Nucleus accumbens (tissue), 56 donors: ENCODE measurements around the gene PALD1.
"Not testable (repeated sequence)": the region's sequence is repeated elsewhere in the genome, so short reads cannot be mapped to it uniquely, and the experiment has no call there.

Experiments used
- DNase-seq, 56 donors: peaks; one replicate each; lab custom pipeline; 2025; lab: John Stamatoyannopoulos, UW

Gene PALD1

DNA sequence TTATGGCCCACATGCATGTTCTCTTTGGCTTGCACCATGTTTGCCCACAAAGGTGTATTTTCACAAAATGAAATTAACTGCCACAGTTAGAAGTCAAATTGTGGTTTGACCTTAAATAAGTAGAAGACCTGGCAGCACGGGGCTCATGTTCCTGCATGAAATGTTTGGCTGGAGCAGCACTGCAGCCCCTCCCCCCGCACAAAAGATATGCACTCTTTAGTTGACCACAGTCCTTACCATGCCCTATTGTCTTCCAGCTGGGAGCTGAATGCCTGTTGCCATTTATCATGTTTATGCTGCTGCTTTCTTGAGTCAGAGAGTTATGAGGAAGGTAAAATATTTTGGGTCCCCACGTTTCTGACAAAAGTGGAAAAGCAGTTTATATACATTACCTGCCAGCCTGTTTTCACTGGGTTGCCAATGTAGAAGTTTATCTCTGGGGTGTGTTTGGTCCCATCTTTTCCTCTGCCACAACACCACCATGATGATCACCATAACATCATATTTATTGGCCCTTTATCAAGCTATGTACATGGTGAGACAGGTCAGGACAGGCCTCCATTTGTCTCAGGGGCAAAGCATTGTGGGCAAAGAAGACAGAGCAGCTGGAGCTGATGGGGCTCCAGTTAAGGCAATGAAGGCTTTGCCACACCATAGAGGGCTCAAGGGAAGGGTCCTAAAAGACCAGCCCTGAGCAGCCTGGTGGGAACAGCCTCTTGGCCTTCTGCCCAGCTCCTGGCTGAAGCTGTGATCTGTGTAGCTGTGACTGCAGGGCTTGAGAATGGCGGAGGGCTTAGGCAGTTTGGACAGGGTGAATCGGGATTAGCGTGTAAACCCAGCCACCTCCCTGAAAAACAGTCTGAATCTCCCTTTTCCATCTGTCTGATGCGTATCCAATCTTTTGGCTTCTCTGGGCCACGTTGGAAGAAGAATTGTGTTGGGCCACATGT, 118.6 kb downstream of the PALD1 start:
- DNase-seq, result no peak

DNA sequence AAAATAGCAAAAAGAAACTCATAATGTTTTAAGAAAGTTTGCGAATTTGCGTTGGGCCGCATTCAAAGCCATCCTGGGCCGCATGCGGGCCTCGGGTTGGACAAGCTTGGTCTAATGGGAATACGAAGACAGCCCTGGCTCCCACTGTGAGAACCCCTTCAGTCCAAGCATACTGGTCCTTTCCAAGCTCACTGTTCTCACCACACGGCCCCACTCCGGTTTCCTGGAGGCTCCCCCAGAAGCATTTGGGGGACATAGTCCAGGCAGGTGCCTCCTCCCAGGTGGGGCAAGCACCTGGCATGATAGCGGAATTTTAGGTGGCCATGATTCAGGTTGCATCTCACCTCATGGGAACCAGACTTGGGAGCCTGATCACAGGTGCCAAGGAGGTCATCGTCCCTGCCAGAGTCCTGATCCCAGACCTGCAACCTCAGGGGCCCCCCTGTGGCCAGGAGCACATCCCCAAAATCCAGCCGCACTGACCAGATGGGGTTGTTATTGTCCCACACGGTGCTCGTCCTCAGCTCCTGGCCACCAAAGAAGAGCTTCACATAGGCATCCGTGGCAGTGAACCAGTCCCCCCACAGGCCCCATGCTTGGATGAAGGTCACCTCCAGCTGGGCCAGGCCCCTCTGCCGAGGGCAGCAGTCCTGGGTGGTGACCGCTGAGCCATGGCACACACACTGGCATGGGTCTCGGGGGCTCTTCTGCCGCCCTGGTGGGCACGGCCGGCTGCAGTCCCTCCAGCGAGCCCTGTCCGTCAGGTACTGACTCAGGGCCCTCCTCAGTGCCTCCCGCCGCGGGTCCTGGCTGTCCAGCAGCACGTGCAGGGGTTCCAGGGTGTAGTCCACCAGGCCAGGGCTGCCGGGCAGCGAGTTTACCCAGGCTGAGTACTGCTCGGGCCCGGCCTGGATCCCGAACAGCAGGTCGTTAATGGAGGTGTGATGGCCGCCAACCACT, 119.6 kb downstream of the PALD1 start:
- DNase-seq, result no peak

- DNase-seq, result no peak
Observed at GRCh38 chr10:70598857-70599295, 120.3 kb downstream of the PALD1 start.

GRCh38 chr10:70599319-70599718, 120.8 kb downstream of the PALD1 start:
- no peak for DNase-seq

GRCh38 chr10:70599791-70600190, 121.2 kb downstream of the PALD1 start:
- DNase-seq, result no peak

DNA sequence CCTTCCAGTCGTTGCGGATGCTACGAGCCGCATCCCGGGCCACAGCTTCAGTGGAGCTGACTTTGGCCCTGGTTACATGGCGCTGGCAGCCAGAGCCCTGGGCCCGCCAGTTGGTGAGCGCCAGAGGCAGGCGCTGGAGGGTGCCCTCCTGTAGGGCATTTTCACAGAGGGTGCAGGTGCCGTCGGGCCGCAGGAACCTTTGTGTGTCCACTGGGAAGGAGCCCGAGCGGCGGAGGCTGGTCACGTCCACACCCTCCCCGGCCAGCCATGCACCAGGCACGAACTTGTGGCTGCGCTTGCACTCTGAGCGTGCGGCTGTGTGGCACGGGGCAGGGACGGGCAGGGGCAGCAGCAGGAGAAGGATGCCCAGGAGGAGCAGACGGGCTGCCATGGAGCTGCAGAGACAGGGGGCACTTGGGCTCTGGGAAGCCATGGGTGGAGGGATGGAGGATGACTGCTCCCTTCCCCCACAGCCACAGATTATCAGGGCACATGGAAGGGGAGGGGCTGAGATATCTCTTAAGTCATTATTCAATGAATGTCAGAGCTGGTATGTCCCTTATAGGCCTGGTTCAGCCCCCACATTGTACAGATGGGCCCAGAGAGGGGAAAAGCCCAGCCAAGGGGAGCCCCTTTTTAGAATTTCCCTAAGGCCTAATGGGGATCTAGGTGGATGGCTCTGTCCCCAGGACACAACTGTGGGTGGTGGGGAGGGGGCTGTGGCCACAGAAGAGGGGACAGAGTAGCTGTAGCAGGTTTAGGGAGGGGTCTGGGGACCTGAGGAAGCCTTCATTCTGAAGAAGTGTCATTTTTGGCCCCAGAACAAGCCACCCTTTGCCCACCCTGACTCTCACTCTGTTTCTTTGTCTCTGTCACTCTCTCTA, 122.2 kb downstream of the PALD1 start:
- DNase-seq, result no peak

DNA sequence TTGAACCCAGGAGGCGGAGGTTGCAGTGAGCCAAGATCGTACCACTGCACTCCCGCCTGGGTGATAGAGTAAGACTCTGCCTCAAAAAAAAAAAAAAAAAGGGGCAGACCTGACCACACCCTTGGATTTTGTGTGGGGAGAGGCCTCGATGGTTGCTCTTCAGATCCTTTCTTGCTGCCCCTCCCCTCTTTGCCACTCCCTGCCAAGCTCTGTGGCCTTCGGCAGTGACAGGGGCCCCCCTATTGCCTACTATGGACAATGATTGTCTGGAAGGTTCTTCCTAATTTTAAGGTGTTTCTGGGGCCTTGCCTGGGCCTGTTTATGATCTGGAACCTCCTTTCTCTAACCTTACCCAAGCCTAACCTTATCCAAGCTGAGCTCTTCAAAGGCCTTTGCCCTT, 123.2 kb downstream of the PALD1 start:
- DNase-seq, result no peak

DNA sequence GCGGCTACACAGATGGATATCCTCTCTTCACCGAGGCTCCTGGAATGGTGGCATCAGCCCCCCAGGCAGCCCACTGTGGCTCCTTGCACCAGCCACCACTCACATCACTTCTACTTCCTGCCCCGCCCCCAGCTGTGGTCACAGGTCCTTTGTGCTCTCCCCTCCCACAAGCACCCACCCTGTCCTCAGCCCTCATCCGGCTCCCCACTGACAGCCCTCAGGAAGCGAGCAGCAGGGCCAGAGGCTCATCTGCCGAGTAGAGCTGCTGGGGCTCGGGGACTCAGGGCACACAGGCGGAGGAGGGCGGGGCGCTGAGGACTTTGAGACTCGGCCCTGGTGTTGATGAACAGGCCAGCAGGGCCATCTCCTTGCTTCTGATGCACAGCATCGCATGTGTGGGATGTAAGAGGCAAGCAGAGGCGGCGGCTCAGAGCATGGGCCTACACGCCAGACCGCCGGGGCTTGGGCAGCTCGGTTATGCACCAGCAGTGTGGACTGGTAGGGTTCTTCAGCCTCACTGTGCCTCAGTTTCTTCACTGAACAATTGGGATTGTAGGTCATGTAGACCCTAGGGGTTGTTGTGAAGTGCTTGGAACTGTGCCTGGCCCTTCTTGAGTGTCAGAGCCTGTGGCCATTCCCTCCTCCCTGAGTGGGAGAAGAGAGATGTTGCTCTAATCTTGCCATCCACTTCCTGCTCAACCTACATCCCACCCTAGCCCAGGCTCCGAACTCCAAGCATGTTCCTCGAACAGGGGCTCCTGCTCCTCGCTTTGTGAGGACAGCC, 124.3 kb downstream of the PALD1 start, which contains the start of gene PRF1:
TSS of gene PRF1 (minus strand) at position 77 of the 784 bp plus-strand sequence. CDS start 1,839 bp downstream, outside the sequence.
- DNase-seq, result no peak

GRCh38 chr10:70603449-70603801, 124.9 kb downstream of the PALD1 start:
- DNase-seq, result no peak

DNA sequence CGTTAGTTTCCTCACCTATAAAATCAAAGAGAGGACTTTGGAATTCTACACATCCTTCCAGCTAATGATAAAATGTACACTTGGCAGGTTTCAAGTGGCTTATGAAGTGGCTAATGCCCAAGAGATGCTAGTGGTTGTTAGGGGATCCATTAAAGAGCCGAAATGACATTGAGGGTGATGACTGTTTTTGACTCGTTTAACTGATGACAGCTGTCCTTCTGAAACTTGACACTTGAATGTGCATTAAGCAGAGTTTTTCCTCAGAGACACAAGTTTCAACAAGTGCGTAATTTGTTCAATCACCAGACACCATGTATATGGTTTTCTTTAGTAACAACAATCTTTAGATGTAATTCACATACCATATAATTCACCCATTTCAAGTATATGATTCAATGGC, 125.5 kb downstream of the PALD1 start:
- DNase-seq, result no peak

- DNase-seq, result no peak
Observed at GRCh38 chr10:70605161-70605560, 126.6 kb downstream of the PALD1 start.

DNA sequence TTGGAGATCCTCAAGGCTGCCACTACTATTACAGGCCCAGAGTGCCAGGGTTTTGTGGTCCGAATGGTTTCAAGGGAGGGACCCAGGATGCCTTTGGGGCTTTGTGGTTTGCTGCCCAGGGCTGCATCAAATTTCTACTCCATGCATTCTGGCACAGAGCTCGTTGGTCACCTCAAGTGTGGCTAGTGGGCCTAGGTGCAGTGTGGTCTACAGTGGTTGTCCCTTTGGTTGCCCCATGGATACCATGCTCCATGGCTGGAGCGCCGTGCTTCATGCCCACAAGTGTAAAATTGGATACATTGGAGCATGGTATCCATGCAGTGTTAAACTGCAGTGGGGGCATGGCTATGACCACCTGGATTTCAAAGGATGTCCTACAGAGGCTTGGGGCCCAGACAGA, 129.4 kb downstream of the PALD1 start:
- no peak for DNase-seq

DNA sequence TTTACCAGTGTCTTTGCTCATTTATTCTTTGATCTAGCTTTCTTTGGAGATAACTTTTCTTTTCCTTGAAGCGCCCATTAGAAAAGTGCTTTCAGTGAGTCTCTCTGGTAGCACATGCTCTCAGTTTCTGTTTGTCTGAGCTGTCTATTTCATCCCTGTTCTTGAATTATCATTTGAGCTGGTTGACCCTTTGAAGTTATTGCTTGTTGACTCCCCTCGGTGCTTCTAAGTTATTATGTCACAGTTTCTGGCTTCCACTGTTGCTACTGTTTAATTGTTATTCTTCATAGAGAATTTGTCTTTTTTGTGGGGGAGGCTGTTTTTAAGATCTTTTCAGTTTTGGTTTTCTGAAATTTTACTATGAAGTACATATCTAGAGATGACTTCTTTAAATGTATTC, 135.4 kb downstream of the PALD1 start:
- no peak for DNase-seq

- DNase-seq, result not testable (repeated sequence)
Observed at GRCh38 chr10:70614364-70614763, 135.8 kb downstream of the PALD1 start.

DNA sequence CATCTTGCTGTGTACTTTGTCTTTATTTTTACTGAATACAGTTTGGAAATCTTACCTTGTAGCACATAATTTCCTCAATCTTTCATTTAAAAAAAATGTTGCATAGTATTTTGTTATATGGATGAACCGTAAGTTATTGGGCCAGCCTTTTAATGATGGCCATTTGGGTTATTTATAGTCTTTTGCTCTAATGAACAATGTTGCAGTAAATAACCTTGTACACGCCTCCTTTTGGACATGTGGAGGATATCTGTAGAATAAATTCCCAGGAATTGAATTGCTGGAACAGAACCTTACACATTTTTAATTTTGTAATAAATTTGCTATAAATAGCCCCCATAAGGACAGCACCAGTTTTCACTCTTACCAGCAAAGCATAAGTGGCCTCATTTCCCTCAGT, 136.6 kb downstream of the PALD1 start:
- DNase-seq, result no peak

- no peak for DNase-seq
Observed at GRCh38 chr10:70615784-70616522, 137.4 kb downstream of the PALD1 start.

DNA sequence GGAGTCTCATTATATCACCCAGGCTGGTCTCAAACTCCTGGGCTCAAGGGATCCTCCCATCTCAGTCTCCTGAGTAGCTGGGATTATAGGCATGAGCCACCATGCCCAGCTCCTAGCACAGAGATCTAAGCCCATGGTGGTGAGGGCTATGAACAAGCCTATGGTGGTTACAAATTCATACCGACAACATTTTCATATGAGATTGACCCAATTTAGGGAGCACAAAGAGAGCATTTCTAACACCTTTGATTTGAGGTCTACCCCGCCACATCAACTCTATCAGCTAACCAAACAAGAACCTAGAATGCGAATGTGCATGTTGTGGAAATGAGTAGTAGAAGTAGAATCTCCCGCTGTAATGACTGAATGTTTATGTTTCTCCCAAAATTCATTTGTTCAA, 138.2 kb downstream of the PALD1 start:
- DNase-seq, result no peak
